ENCODE data around the gene EFCAB5. TPM values are rescaled to one million over a fixed set of nuclear protein-coding genes. Genes with fewer than 3 reads are reported as not detected.

The EFCAB5 gene
- total RNA-seq, 1 experiment from 2014 or later: 1.4 TPM

DNA sequence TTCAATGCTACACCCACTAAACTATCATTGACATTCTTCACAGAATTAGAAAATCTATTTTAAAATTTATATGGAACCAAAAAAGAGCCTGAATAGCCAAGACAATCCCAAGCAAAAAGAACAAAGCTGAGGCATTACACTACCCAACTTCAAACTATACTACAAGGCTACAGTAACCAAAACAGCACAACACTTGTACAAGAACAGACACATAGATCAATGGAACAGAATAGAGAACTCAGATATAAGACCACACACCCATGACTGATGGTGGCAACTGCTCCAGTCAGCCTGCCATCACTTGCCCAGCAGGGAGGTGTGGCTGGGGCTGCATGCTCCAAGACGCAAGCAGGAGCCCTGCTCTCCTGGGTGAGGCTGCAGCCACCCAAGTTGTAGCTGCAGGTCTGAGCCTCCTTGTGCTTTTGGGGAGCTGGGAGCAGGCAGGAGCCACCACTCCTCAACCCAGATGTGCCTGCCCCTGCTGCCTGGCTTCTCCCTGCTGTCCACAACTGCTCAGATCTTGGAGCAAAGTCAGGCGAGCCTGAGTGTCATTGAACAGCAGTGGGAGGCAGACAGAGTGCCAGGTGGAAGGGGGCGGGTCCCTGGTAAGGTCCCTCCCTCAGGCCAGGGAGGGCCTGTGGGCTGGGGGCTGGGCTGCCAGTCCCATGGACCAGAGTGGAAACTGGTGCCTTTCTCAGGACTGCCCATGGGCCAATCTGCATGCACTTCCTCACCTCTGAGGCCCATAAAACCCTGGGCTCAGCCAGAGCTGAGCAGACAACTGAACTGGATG, 36.2 kb upstream of the EFCAB5 start:
- Histone ChIP-seq H2AFZ (no peak overlapping the region), H3K9me3 (ENCODE audit: insufficient read depth, low read depth) (no peaks in the 10 kb centered on the region), H3K27me3 (ENCODE audit: insufficient read depth, low read depth) (no peaks in the 10 kb centered on the region), H3K27ac (no peak overlapping the region), H3K4me2 (no peak overlapping the region), H3K79me2 (ENCODE audit: low read depth) (peaks cover 46% of the 10 kb centered on the region), H4K20me1 (ENCODE audit: insufficient read depth) (no peaks in the 10 kb centered on the region), H3K9me2 (ENCODE audit: insufficient read depth) (no peaks in the 10 kb centered on the region), H3F3A (ENCODE audit: insufficient read depth, low read depth) (0 out of 2 replicates have a peak, but pooled peaks cover 6% of the 10 kb centered on the region), H3K4me3 (no peak overlapping the region), H3K4me1 (replicated peaks; ENCODE audit: insufficient read depth) (peaks cover 6% of the 10 kb centered on the region; the same call in 1 of the 2 replicates), H3K36me3 (ENCODE audit: low read depth) (no peaks in the 10 kb centered on the region)
- ChIA-PET CTCF (no interaction called here), POLR2A (ENCODE audit: unreplicated experiment) (interaction anchor here (0.6 kb wide), 1 partner anchor 16 kb away, joined by 4 read pairs; no protein-coding TSS in a partner anchor)
- no TSS peak for BruUV-seq (replicated peaks)
- no peak for DNase-seq
- TF ChIP-seq, protein P1, sequence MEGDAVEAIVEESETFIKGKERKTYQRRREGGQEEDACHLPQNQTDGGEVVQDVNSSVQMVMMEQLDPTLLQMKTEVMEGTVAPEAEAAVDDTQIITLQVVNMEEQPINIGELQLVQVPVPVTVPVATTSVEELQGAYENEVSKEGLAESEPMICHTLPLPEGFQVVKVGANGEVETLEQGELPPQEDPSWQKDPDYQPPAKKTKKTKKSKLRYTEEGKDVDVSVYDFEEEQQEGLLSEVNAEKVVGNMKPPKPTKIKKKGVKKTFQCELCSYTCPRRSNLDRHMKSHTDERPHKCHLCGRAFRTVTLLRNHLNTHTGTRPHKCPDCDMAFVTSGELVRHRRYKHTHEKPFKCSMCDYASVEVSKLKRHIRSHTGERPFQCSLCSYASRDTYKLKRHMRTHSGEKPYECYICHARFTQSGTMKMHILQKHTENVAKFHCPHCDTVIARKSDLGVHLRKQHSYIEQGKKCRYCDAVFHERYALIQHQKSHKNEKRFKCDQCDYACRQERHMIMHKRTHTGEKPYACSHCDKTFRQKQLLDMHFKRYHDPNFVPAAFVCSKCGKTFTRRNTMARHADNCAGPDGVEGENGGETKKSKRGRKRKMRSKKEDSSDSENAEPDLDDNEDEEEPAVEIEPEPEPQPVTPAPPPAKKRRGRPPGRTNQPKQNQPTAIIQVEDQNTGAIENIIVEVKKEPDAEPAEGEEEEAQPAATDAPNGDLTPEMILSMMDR (conservative IDR thresholded peaks at IDR 0.05): no peak
- no peak for TF ChIP-seq EZH2 (IDR thresholded peaks at IDR 0.05; ENCODE audit: low read depth)
- intact Hi-C loops (cut with micrococcal nuclease; ENCODE audit: unreplicated experiment): no loop called here

DNA sequence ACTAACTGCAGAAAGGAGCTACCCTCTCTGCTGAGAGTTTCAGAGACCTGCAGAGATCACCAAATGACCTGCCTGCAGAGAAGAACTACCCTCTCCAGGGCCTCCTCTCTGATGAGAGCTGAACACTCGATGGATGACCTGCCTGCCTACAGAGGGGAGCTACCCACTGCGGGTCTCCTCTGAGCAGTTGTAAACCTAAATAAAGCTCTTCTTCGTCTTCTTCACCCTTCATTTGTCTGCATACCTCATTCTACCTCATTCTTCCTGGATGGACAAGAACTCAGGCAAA, 35.6 kb upstream of the EFCAB5 start:
- H3K4me1 ChIP-seq (replicated peaks; ENCODE audit: insufficient read depth): peaks cover 8% of the 10 kb centered on the region; the same call in 1 of the 2 replicates
- no peaks in the 10 kb centered on the region for H3K9me3 ChIP-seq (ENCODE audit: insufficient read depth, low read depth)
- H3K36me3 ChIP-seq (ENCODE audit: low read depth): no peaks in the 10 kb centered on the region
- H3K9me2 ChIP-seq (ENCODE audit: insufficient read depth): no peaks in the 10 kb centered on the region
- peaks cover 48% of the 10 kb centered on the region for H3K79me2 ChIP-seq (ENCODE audit: low read depth)
- POLR2A ChIA-PET (ENCODE audit: unreplicated experiment): interaction anchor here (0.6 kb wide), 1 partner anchor 17 kb away, joined by 4 read pairs; no protein-coding TSS in a partner anchor
- CTCF ChIA-PET: no interaction called here
- no peak overlapping the region for H2AFZ ChIP-seq
- no peak for DNase-seq
- BruUV-seq (replicated peaks): no TSS peak
- no peaks in the 10 kb centered on the region for H4K20me1 ChIP-seq (ENCODE audit: insufficient read depth)
- no peak overlapping the region for H3K4me2 ChIP-seq
- no peak overlapping the region for H3K4me3 ChIP-seq
- TF ChIP-seq EZH2 (IDR thresholded peaks at IDR 0.05; ENCODE audit: low read depth): no peak
- TF ChIP-seq, protein P1 (conservative IDR thresholded peaks at IDR 0.05): no peak
- H3K27me3 ChIP-seq (ENCODE audit: insufficient read depth, low read depth): no peaks in the 10 kb centered on the region
- H3K27ac ChIP-seq: no peak overlapping the region
- intact Hi-C loops (cut with micrococcal nuclease; ENCODE audit: unreplicated experiment): no loop called here
- H3F3A ChIP-seq (ENCODE audit: insufficient read depth, low read depth): 0 out of 2 replicates have a peak, but pooled peaks cover 10% of the 10 kb centered on the region

DNA sequence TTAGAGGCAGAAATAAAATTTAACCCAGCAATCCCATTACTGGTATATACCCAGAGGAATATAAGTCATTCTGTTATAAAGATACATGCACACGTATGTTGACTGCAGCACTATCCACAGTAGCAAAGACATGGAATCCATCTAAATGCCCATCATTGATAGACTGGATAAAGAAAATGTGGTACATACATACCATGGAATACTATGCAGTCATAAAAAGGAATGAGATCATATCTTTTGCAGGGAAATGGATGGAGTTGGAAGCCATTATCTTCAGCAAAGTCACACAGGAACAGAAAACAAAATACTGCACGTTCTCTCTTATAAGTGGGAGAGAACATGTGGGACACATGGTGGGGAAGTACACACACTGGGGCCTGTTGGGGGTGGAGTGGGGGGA, 34.5 kb upstream of the EFCAB5 start:
- Histone ChIP-seq H3K27me3 (ENCODE audit: insufficient read depth, low read depth) (no peaks in the 10 kb centered on the region), H3K4me3 (no peak overlapping the region), H3F3A (ENCODE audit: insufficient read depth, low read depth) (peaks cover 10% of the 10 kb centered on the region; the same call in 1 of the 2 replicates), H3K9me2 (ENCODE audit: insufficient read depth) (no peaks in the 10 kb centered on the region), H3K36me3 (ENCODE audit: low read depth) (no peaks in the 10 kb centered on the region), H3K4me1 (replicated peaks; ENCODE audit: insufficient read depth) (peaks cover 8% of the 10 kb centered on the region; the same call in 1 of the 2 replicates), H2AFZ (no peak overlapping the region), H3K27ac (no peak overlapping the region), H3K9me3 (ENCODE audit: insufficient read depth, low read depth) (no peaks in the 10 kb centered on the region), H3K79me2 (ENCODE audit: low read depth) (peaks cover 41% of the 10 kb centered on the region), H3K4me2 (no peak overlapping the region), H4K20me1 (ENCODE audit: insufficient read depth) (no peaks in the 10 kb centered on the region)
- BruUV-seq (replicated peaks): no TSS peak
- intact Hi-C loops (cut with micrococcal nuclease; ENCODE audit: unreplicated experiment): no loop called here
- POLR2A ChIA-PET (ENCODE audit: unreplicated experiment): no interaction called here
- CTCF ChIA-PET: no interaction called here
- no peak for DNase-seq
- TF ChIP-seq, protein P1 (conservative IDR thresholded peaks at IDR 0.05): no peak
- no peak for TF ChIP-seq EZH2 (IDR thresholded peaks at IDR 0.05; ENCODE audit: low read depth)

Measured in PC-9 (cell line).